Measurements from ENCODE around the gene HOXA2. TPM values are rescaled to one million over a fixed set of nuclear protein-coding genes. Genes with fewer than 3 reads are reported as not detected.

HOXA2 gene
- total and polyA plus RNA-seq, 2 of the 8 experiments (the other 6 are each of a cell fraction or from before 2014, with no cell fraction given) = not detected

- Histone ChIP-seq H3K27me3 (replicated peaks in 1 of 4; ENCODE audit: control insufficient read depth in 3 of 4, extremely low read depth in 1 of 4, insufficient read depth in 3 of 4, low read length in 3 of 4) (peaks cover 97 to 99% (median 97%) of the 10 kb centered on the region in 4 experiments), H2AFZ (ENCODE audit: low read length) (no peak overlapping the region), H4K5ac (ENCODE audit: insufficient read length, low read depth, low read length) (no peak overlapping the region), H2AK5ac (ENCODE audit: low read depth, low read length) (no peak overlapping the region), H3K23me2 (ENCODE audit: low read depth, low read length) (no peaks in the 10 kb centered on the region; the same call in 1 of the 2 replicates), H3K4ac (replicated peaks; ENCODE audit: insufficient read length, low read depth, low read length) (no peak overlapping the region), H3K79me2 (ENCODE audit: control insufficient read depth in 1 of 2, insufficient read depth in 2 of 2, low read length in 2 of 2) (no peaks in the 10 kb centered on the region), H4K8ac (ENCODE audit: extremely low read depth, insufficient read depth, low read length) (no peak overlapping the region), H3K18ac (ENCODE audit: extremely low read depth, low read length) (no peak overlapping the region), H2BK15ac (ENCODE audit: low read length) (no peak overlapping the region), H4K91ac (replicated peaks; ENCODE audit: insufficient read length, low read length) (no peak overlapping the region), H3K36me3 (ENCODE audit: control insufficient read depth in 2 of 4, insufficient read depth in 4 of 4, low read length in 3 of 4) (no peaks in the 10 kb centered on the region; a peak in 1 of 8 replicates), H3K56ac (replicated peaks; ENCODE audit: insufficient read length, low read depth, low read length) (no peak overlapping the region), H3K23ac (ENCODE audit: insufficient read length) (no peak overlapping the region), H3K9ac (replicated peaks in 1 of 4; ENCODE audit: extremely low read depth in 1 of 4, low read depth in 3 of 4, low read length in 3 of 4) (no peak overlapping the region), H4K20me1 (replicated peaks in 1 of 2; ENCODE audit: control insufficient read depth in 1 of 2, insufficient read depth in 2 of 2, low read length in 2 of 2) (peaks cover 22 to 37% of the 10 kb centered on the region in 2 experiments), H2BK120ac (replicated peaks; ENCODE audit: low read depth, low read length) (no peak overlapping the region), H2BK20ac (ENCODE audit: low read length) (no peak overlapping the region), H3K27ac (ENCODE audit: low read depth, low read length) (no peak overlapping the region), H3K9me3 (ENCODE audit: insufficient read depth in 2 of 2, low read depth in 1 of 2, low read length in 1 of 2) (no peaks in the 10 kb centered on the region), H2BK12ac (ENCODE audit: low read depth, low read length) (no peak overlapping the region), H2BK5ac (ENCODE audit: low read depth, low read length) (no peak overlapping the region), H3K4me2 (ENCODE audit: insufficient read depth in 1 of 2, low read depth in 2 of 2, low read length in 2 of 2) (peak overlapping the region in 1 of 2 experiments; percentile 20; a peak in 1 of 4 replicates), H3K14ac (ENCODE audit: insufficient read length) (no peak overlapping the region), H3K4me3 (ENCODE audit: extremely low read depth in 1 of 4, insufficient read depth in 2 of 4, low read depth in 3 of 4, low read length in 4 of 4) (no peak overlapping the region), H3K4me1 (replicated peaks in 1 of 4; ENCODE audit: control insufficient read depth in 3 of 4, insufficient read depth in 4 of 4, low read length in 3 of 4) (peaks cover 0 to 6% (median 1%) of the 10 kb centered on the region in 4 experiments; a peak in 4 of 7 replicates), H3K79me1 (ENCODE audit: low read depth, low read length) (no peaks in the 10 kb centered on the region)
- ChIA-PET CTCF (ENCODE audit: partially characterized antibody) (interaction anchor here (0.9 to 4.8 kb wide), 8 partner anchors 11 to 340 kb away, joined by 3 to 33 read pairs (median 3); partner anchors contain the start of gene HOXA5), POLR2A (ENCODE audit: partially characterized antibody) (no interaction called here)
- FAIRE-seq (no peak), DNase-seq (ENCODE audit: low read depth in 1 of 2, low spot score in 2 of 2) (peak in 1 of 2 experiments; percentile 50)
- WGBS, 2 experiments (ENCODE audit: extremely low coverage in 1 of 2, insufficient coverage in 1 of 2, insufficient read length in 1 of 2, insufficient replicate concordance in 2 of 2, low coverage in 1 of 2, low lambda C conversion rate in 2 of 2, missing lambda C conversion rate in 1 of 2) = 18% methylated on average over 11 of the region's 12 CpGs; no CpG with 5 or more reads in 1 of the 2 experiments
- no peak for TF ChIP-seq SRF (IDR thresholded peaks at IDR 0.05; ENCODE audit: low read depth, low read length)
- TF ChIP-seq NANOG (IDR thresholded peaks at IDR 0.05; ENCODE audit: insufficient read depth, low read depth, low read length, poor library complexity, severe bottlenecking) = no peak
- TF ChIP-seq JUN (IDR thresholded peaks at IDR 0.05; ENCODE audit: low read depth, low read length) = no peak
- TF ChIP-seq HDAC2 (IDR thresholded peaks at IDR 0.05; ENCODE audit: borderline replicate concordance in 1 of 2, low read depth in 2 of 2, low read length in 2 of 2) = no peak
- TF ChIP-seq CEBPB (IDR thresholded peaks at IDR 0.05; ENCODE audit: low read depth, low read length) = no peak
- TF ChIP-seq TEAD4 (IDR thresholded peaks at IDR 0.05; ENCODE audit: low read depth, low read length) = no peak
- no peak for TF ChIP-seq RFX5 (IDR thresholded peaks at IDR 0.05; ENCODE audit: borderline replicate concordance, low read depth, low read length)
- TF ChIP-seq TAF7 (optimal IDR thresholded peaks at IDR 0.05; ENCODE audit: borderline replicate concordance, low read depth, low read length) = no peak
- TF ChIP-seq POU5F1 (IDR thresholded peaks at IDR 0.05; ENCODE audit: low read depth, low read length) = no peak
- no peak for TF ChIP-seq SP1 (IDR thresholded peaks at IDR 0.05; ENCODE audit: low read depth, low read length)
- TF ChIP-seq KDM5A (IDR thresholded peaks at IDR 0.05; ENCODE audit: low read length) = no peak
- no peak for TF ChIP-seq BACH1 (IDR thresholded peaks at IDR 0.05; ENCODE audit: low read length)
Observed at GRCh38 chr7:27116962-27117886, 14.7 kb upstream of the HOXA2 start.
